K562 (cell line): ENCODE results near the gene GALNT13. TPM values are rescaled to one million over a fixed set of nuclear protein-coding genes. Genes with fewer than 3 reads are reported as not detected.

Experiments
- ATAC-seq: fragments of 200-7000 bp; cut with Tn5 transposase; 3 replicates; pipeline ENCODE4 v1.9.1; 2020; ENCODE audit warnings: moderate library complexity
- BruUV-seq: library from RNA; stranded (reverse); fragments of 400-500 nt; replicated peaks from 2 replicates; lab custom pipeline; 2021; lab: Mats Ljungman, UMichigan
- CTCF ChIA-PET: fragments of 300-600 bp; formaldehyde crosslinking; extraction: SDS; loops from one replicate; lab custom pipeline; 2021; ENCODE audit warnings: low intra/inter-chr PET ratio; lab: Yijun Ruan, JAX
- POLR2A ChIA-PET: fragments of 300-600, 350-650 bp; sonication (Branson Sonifier 250); formaldehyde crosslinking; extraction: SDS; loops from one replicate; lab custom pipeline; 2021; ENCODE audit warnings: antibody characterized with exemption, inconsistent platforms; lab: Yijun Ruan, JAX
- DNase-seq, 4 experiments: peaks; one replicate each; pipeline versions ENCODE4 v3.0.0 to v3.0.0-alpha.2; 2011 to 2018; ENCODE audit warnings: low spot score in 3 of 4, mixed read lengths in 3 of 4; ENCODE audit errors: extremely low read depth in 1 of 4
- FAIRE-seq: peaks from 2 replicates; lab custom pipeline; 2011; peaks lifted over from hg19 to GRCh38; lab: Jason Lieb, UNC
- H2AFZ ChIP-seq: 2 replicates; pipeline ENCODE4 v1.6.0; 2011; ENCODE audit warnings: low read depth, low read length, control low read depth, inconsistent platforms
- H3K27ac ChIP-seq: fragments of 200-600 bp; 3 replicates; pipeline ENCODE4 v1.8.0; 2011; ENCODE audit warnings: low read depth, mild to moderate bottlenecking, control low read depth, inconsistent platforms, low read length, moderate library complexity, mixed read lengths; ENCODE audit errors: extremely low read depth
- H3K27me3 ChIP-seq, 2 experiments: fragments of 300-600 bp in 1 of 2; 2 replicates in 1 of 2; 3 replicates in 1 of 2; pipeline versions ENCODE4 v1.6.0 to v1.8.0; 2011; ENCODE audit warnings: inconsistent platforms in 2 of 2, low read length in 2 of 2, mild to moderate bottlenecking in 1 of 2, mixed read lengths in 1 of 2, moderate library complexity in 1 of 2; ENCODE audit not compliant: control insufficient read depth in 2 of 2, insufficient read depth in 2 of 2
- H3K36me3 ChIP-seq: fragments of 300-600 bp; 3 replicates; pipeline ENCODE4 v1.8.0; 2011; ENCODE audit warnings: mild to moderate bottlenecking, low read length, inconsistent platforms; ENCODE audit not compliant: control insufficient read depth, insufficient read depth
- H3K4me1 ChIP-seq, 2 experiments: fragments of 200-600 bp in 1 of 2; replicated peaks in 1 of 2; 2 replicates in 1 of 2; 3 replicates in 1 of 2; pipeline versions ENCODE4 v1.5.1 to v1.8.0; 2011; ENCODE audit warnings: inconsistent platforms in 2 of 2, low read length in 2 of 2, mild to moderate bottlenecking in 1 of 2, mixed read lengths in 1 of 2, moderate library complexity in 1 of 2; ENCODE audit not compliant: control insufficient read depth in 2 of 2, insufficient read depth in 2 of 2
- H3K4me2 ChIP-seq: 2 replicates; pipeline ENCODE4 v1.6.1; 2011; ENCODE audit warnings: low read length, control low read depth, inconsistent platforms, mixed read lengths; ENCODE audit not compliant: insufficient read depth
- H3K4me3 ChIP-seq: fragments of 200-600 bp; sonication (generic), shearing (Covaris generic); 2 replicates; pipeline ENCODE4 v1.5.1; 2016; ENCODE audit warnings: control low read depth, inconsistent platforms
- H3K79me2 ChIP-seq: fragments of 200-600 bp; 3 replicates; pipeline ENCODE4 v1.8.0; 2011; ENCODE audit warnings: low read length, inconsistent platforms; ENCODE audit not compliant: control insufficient read depth, insufficient read depth
- H3K9ac ChIP-seq, 2 experiments: 2 replicates each; pipeline versions ENCODE4 v1.6.0 to v1.6.1; 2011; ENCODE audit warnings: low read depth in 2 of 2, low read length in 2 of 2, control low read depth in 1 of 2, inconsistent platforms in 1 of 2, mild to moderate bottlenecking in 1 of 2, mixed read lengths in 1 of 2; ENCODE audit not compliant: insufficient read depth in 1 of 2
- H3K9me1 ChIP-seq: one replicate; pipeline ENCODE4 v1.6.0; 2011; ENCODE audit warnings: inconsistent platforms, mild to moderate bottlenecking, low read length, moderate library complexity; ENCODE audit not compliant: control insufficient read depth, insufficient read depth
- H3K9me3 ChIP-seq: replicated peaks from 2 replicates; pipeline ENCODE4 v1.5.1; 2011; ENCODE audit warnings: low read depth, low read length, inconsistent platforms; ENCODE audit not compliant: control insufficient read depth, insufficient read depth
- H4K20me1 ChIP-seq: replicated peaks from 2 replicates; pipeline ENCODE4 v1.6.1; 2011; ENCODE audit warnings: low read length, inconsistent platforms, mixed read lengths; ENCODE audit not compliant: control insufficient read depth, insufficient read depth
- IRF2 ChIP-seq: sonication (generic); formaldehyde crosslinking; IDR thresholded peaks from 2 replicates; pipeline ENCODE4 v1.8.1; 2022; ENCODE audit warnings: mild to moderate bottlenecking, missing genetic modification reagents
- KLF6 ChIP-seq: fragments of 250-450 bp; sonication (Bioruptor Pico); IDR thresholded peaks from 2 replicates; pipeline ENCODE4 v1.4.0; 2020; ENCODE audit warnings: mild to moderate bottlenecking, moderate library complexity, borderline replicate concordance
- NFXL1 ChIP-seq: fragments of 450-650 bp; formaldehyde crosslinking; IDR thresholded peaks from 2 replicates; pipeline ENCODE4 v1.4.0; 2021; ENCODE audit warnings: mild to moderate bottlenecking
- SMARCA5 ChIP-seq: fragments of 450-650 bp; IDR thresholded peaks from 2 replicates; pipeline ENCODE4 v1.6.1; 2016
- WGBS: fragments of 100-300 bp; shearing (Covaris generic); methylation state at CpG from one replicate; pipeline ENCODE4 v1.1.6; 2016; ENCODE audit warnings: low coverage, mixed read lengths; ENCODE audit not compliant: insufficient coverage; ENCODE audit errors: missing lambda C conversion rate; 5-methylcytosine and 5-hydroxymethylcytosine counted together
- in situ Hi-C: fragments of 300-500 bp; cut with MboI; formaldehyde crosslinking; loops from 4 replicates; pipeline ENCODE4 v1.15.0; 2018; ENCODE audit warnings: inconsistent platforms, mixed read lengths
- intact Hi-C: fragments of 100-400 bp; cut with micrococcal nuclease; formaldehyde crosslinking; loops from 2 replicates; pipeline ENCODE4 v1.14.2; 2022
- polyA plus RNA-seq, 8 experiments: library from polyadenylated mRNA; depleted of rRNA in 4 of 8; stranded (reverse) in 5 of 8; unstranded in 3 of 8; fragments of >200 nt; fragmentation: Nextera tagmentation in 2 of 8; fragmentation: Illumina TruSeq in 1 of 8; extraction: Ambion mirVana in 2 of 8; extraction: Trizol in 1 of 8; gene quantifications; 2 replicates each; pipeline versions ENCODE4 v1.2.1 to v1.2.3, GENCODE V29; 2011 to 2014; ENCODE audit warnings: inconsistent platforms in 1 of 8, missing spikeins in 1 of 8
- total RNA-seq, 7 experiments: library from RNA; depleted of rRNA in 6 of 7; stranded (reverse); fragments of >200 nt in 6 of 7; fragmentation: Illumina TruSeq in 2 of 7; extraction: Trizol in 2 of 7; gene quantifications; 2 replicates each; pipeline versions ENCODE4 v1.2.1 to v1.2.3, GENCODE V29; 2011 to 2021; ENCODE audit warnings: low replicate concordance in 1 of 7

Gene GALNT13
- total and polyA plus RNA-seq, 9 of the 15 experiments (the other 6 are each of a cell fraction or from before 2014, with no cell fraction given), result not detected

DNA sequence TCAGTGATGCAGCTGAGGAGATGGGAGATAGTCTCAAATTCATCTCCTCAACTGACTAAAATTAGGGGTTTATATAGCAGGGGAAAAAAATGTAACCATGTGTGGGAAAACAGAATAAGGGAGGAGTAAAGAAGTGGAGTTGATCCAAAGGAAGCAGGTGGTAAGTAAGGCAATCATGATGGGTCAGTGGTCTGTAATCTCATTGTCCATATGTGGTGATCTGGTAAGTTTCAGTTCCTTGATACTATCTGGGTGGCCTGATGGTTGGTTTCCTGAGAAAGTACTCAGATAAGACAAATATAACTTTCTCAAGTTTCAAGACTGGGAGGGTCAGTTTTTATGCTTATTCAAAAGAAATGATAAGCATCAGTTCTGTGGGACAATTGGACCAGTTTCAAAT, 514.5 kb downstream of the GALNT13 start:
- no peaks in the 10 kb centered on the region for H4K20me1 ChIP-seq
- intact Hi-C loops, result no loop called here
- ATAC-seq (no peak), FAIRE-seq (no peak)
- no peaks in the 10 kb centered on the region for H3K79me2 ChIP-seq
- no peaks in the 10 kb centered on the region for H3K27me3 ChIP-seq
- no peak overlapping the region for H3K27ac ChIP-seq
- H3K9me1 ChIP-seq, result no peaks in the 10 kb centered on the region
- no peak overlapping the region for H3K4me2 ChIP-seq
- in situ Hi-C loops, result no loop called here
- no peak overlapping the region for H3K9ac ChIP-seq
- no peak overlapping the region for H3K4me3 ChIP-seq
- no peaks in the 10 kb centered on the region for H3K36me3 ChIP-seq
- no peak overlapping the region for H2AFZ ChIP-seq
- no TSS peak for BruUV-seq
- no peak for TF ChIP-seq KLF6 (CRISPR knock-in tag)
- TF ChIP-seq, all 486 proteins: peak for 0
- ChIA-PET POLR2A (no interaction called here), CTCF (no interaction called here)
- H3K4me1 ChIP-seq, result no peaks in the 10 kb centered on the region
- H3K9me3 ChIP-seq, result peaks cover 3% of the 10 kb centered on the region; the same call in 1 of the 2 replicates
- DNase-seq, result no peak

DNA sequence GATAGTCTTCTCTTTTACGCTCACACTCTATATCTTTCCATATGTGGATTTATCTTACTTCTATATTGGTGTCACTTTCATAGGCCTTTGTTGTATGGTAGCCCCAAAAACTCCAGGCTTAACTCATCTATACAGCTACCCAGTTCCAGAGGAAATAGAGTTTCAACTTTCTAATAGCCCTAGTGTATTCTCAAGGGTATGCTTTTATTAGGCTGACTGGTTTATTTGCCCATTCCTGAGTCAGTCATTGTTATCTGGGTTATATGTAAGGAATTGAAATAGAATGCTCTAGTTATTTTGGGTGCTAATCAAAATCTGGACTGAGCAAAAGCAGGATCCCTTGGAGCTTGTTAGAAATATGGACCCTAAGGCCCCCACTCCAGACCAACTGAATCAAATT, 519.3 kb downstream of the GALNT13 start:
- H2AFZ ChIP-seq, result no peak overlapping the region
- no peaks in the 10 kb centered on the region for H3K27me3 ChIP-seq
- H3K9me1 ChIP-seq, result no peaks in the 10 kb centered on the region
- no peak overlapping the region for H3K9ac ChIP-seq
- no peaks in the 10 kb centered on the region for H4K20me1 ChIP-seq
- ChIA-PET CTCF (no interaction called here), POLR2A (no interaction called here)
- no peaks in the 10 kb centered on the region for H3K79me2 ChIP-seq
- FAIRE-seq (no peak), ATAC-seq (no peak)
- in situ Hi-C loops, result no loop called here
- H3K4me1 ChIP-seq, result no peaks in the 10 kb centered on the region
- intact Hi-C loops, result no loop called here
- H3K36me3 ChIP-seq, result no peaks in the 10 kb centered on the region
- H3K27ac ChIP-seq, result no peak overlapping the region
- TF ChIP-seq SMARCA5 (no peak), NFXL1 (CRISPR knock-in tag) (no peak), IRF2 (CRISPR knock-in tag) (no peak)
- TF ChIP-seq, all 486 proteins: peak for 0
- 4% methylated on average over 1 of the region's 1 CpG for WGBS
- Histone ChIP-seq H3K4me2 (no peak overlapping the region), H3K4me3 (no peak overlapping the region), H3K9me3 (no peaks in the 10 kb centered on the region; the same call in 1 of the 2 replicates)
- DNase-seq, result no peak
- BruUV-seq, result no TSS peak
